HG03460 (cell line): ENCODE measurements around the gene PLEKHA8.
A peak's percentile ranks its signal among the peaks of the same experiment; 100 is the strongest.

ENCODE experiments used
- ATAC-seq: cut with Tn5 transposase; IDR thresholded peaks from one replicate; pipeline ENCODE4 v1.9.1; 2021; ENCODE audit not compliant: unreplicated experiment

Gene PLEKHA8

GRCh38 chr7:30062587-30062986 is 34.4 kb downstream of the PLEKHA8 start:
- ATAC-seq = peak; percentile 61

GRCh38 chr7:30065746-30066145 is 37.5 kb downstream of the PLEKHA8 start:
- no peak for ATAC-seq

GRCh38 chr7:30066687-30067086 is 38.5 kb downstream of the PLEKHA8 start:
- no peak for ATAC-seq

GRCh38 chr7:30068117-30068516 is 39.9 kb downstream of the PLEKHA8 start:
- no peak for ATAC-seq

- ATAC-seq = no peak
Observed at GRCh38 chr7:30069096-30069867, 41.1 kb downstream of the PLEKHA8 start.

GRCh38 chr7:30070052-30070451 is 41.8 kb downstream of the PLEKHA8 start:
- no peak for ATAC-seq

- ATAC-seq = no peak
Observed at GRCh38 chr7:30072735-30073134, 44.5 kb downstream of the PLEKHA8 start.

- no peak for ATAC-seq
Observed at GRCh38 chr7:30074422-30075030, 46.3 kb downstream of the PLEKHA8 start.

- ATAC-seq = no peak
Observed at GRCh38 chr7:30076411-30076810, 48.2 kb downstream of the PLEKHA8 start.

GRCh38 chr7:30078280-30078679 is 50.1 kb downstream of the PLEKHA8 start:
- ATAC-seq = no peak

GRCh38 chr7:30079880-30080279 is 51.7 kb downstream of the PLEKHA8 start:
- ATAC-seq = no peak

- ATAC-seq = no peak
Observed at GRCh38 chr7:30080818-30081217, 52.6 kb downstream of the PLEKHA8 start.

- no peak for ATAC-seq
Observed at GRCh38 chr7:30082686-30083085, 54.5 kb downstream of the PLEKHA8 start.

GRCh38 chr7:30083334-30083733 is 55.1 kb downstream of the PLEKHA8 start:
- ATAC-seq = no peak

- no peak for ATAC-seq
Observed at GRCh38 chr7:30084212-30084611, 56.0 kb downstream of the PLEKHA8 start.

- no peak for ATAC-seq
Observed at GRCh38 chr7:30086529-30086928, 58.3 kb downstream of the PLEKHA8 start.

- no peak for ATAC-seq
Observed at GRCh38 chr7:30087371-30087770, 59.2 kb downstream of the PLEKHA8 start.

- ATAC-seq = no peak
Observed at GRCh38 chr7:30088362-30088761, 60.1 kb downstream of the PLEKHA8 start.

GRCh38 chr7:30090111-30090510 is 61.9 kb downstream of the PLEKHA8 start:
- no peak for ATAC-seq

- ATAC-seq = no peak
Observed at GRCh38 chr7:30091491-30091912, 63.3 kb downstream of the PLEKHA8 start.

- ATAC-seq = no peak
Observed at GRCh38 chr7:30091987-30092386, 63.8 kb downstream of the PLEKHA8 start.

- no peak for ATAC-seq
Observed at GRCh38 chr7:30093420-30093952, 65.3 kb downstream of the PLEKHA8 start.
